ENCODE data around the gene HBG1.
A peak's percentile ranks its signal among the peaks of the same experiment; 100 is the strongest.

HBG1 gene

DNA sequence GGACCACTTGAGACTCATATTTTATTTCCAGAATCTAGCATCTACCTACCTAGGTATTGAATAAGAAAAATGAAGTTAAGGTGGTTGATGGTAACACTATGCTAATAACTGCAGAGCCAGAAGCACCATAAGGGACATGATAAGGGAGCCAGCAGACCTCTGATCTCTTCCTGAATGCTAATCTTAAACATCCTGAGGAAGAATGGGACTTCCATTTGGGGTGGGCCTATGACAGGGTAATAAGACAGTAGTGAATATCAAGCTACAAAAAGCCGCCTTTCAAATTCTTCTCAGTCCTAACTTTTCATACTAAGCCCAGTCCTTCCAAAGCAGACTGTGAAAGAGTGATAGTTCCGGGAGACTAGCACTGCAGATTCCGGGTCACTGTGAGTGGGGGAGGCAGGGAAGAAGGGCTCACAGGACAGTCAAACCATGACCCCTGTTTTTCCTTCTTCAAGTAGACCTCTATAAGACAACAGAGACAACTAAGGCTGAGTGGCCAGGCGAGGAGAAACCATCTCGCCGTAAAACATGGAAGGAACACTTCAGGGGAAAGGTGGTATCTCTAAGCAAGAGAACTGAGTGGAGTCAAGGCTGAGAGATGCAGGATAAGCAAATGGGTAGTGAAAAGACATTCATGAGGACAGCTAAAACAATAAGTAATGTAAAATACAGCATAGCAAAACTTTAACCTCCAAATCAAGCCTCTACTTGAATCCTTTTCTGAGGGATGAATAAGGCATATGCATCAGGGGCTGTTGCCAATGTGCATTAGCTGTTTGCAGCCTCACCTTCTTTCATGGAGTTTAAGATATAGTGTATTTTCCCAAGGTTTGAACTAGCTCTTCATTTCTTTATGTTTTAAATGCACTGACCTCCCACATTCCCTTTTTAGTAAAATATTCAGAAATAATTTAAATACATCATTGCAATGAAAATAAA is 24.8 kb downstream of the HBG1 start:
- DNase-seq: no peak

DNA sequence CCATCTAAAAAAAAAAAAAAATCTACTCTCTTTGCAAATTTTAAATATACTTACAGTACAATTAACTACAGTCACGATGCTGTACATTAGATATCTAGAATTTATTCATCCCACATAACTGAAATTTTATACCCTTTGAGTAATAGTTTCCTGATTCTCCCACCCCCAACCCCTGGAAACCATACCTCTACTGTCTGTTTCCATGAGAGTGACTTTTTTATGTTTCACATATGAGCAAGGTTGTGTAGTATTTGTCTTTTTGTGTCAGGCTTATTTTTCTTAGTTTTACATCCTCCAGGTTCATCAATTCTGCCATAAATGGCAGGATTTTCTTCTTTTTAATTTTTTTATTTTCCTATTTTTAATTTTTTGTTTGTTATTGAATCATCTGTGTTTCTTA is 26.0 kb downstream of the HBG1 start:
- DNase-seq: no peak

DNA sequence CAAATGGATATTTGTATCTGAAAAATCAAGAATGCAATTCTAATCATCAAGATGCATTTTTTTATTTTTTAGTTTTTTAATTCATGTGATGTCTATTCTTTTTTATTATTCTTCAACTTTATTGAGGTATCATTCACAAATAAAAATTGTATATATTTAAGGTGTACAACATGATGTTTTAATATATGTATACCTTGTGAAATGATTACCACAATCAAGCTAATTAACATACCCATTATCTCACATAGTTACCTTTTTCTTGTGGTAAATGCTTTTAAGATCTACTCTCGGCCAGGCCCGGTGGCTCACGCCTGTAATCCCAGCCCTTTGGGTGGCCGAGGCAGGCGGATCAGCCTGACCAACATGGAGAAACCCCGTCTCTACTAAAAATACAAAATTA is 26.5 kb downstream of the HBG1 start:
- no peak for DNase-seq

DNA sequence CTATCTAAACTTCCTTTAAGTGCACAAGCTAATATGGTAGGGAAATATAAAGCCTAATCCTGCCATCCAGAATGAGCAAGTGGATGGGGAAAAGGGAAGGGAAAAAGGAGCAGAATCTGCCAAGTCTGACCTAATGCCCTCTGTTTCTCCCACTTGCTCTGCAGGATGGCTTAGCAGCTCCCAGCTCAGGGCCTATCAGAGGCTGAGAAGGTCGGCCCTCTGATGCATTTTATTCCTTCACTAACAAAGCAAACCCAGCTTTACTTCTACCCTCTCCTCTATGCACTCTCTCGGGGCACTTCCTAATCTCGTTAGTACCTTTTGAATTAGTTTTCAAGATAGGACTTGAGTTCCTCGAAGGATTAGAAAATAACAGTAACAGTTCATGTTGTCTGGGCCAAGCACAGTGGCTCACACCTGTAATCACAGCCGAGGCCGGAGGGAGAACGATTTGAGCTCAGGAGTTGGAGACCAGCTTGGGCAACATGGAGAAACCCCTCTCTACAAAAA is 39.2 kb downstream of the HBG1 start:
- no peak for DNase-seq

DNA sequence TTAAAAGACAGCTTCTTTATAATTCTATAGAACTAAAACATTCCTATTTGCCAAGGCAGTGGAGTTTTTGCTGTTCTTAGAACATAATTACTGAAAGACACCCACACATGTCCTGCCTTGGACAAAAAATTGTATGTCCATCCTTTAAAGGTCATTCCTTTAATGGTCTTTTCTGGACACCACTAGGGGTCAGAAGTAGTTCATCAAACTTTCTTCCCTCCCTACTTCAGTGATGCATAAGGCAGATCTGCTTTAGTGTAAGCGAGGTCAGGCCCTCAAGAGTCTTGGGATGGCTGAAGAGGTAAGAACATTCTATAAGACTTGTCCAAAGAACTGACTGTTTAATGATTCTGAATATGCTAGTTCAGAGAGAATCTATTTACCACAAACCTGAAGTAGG is 44.9 kb downstream of the HBG1 start:
- peak in 1 of 2 experiments; percentile 50 for DNase-seq

DNA sequence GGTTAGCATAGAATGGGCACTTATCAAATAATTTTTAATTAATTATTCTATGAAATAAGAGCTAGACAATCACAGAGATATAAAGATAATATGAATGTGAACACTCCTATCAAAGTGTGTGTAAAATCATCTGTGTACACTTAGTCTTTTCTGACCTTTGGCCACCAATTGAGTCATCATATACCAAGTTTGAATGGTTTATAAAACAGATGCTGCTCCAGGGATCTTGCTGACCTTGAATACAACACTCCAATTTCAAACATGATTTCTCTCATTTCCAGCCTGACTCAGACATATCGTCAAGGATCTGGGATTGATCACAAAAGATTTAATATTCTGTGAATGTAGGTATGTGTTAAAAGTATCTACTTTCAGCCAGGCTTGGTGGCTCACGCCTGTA is 46.3 kb downstream of the HBG1 start:
- DNase-seq: no peak

DNA sequence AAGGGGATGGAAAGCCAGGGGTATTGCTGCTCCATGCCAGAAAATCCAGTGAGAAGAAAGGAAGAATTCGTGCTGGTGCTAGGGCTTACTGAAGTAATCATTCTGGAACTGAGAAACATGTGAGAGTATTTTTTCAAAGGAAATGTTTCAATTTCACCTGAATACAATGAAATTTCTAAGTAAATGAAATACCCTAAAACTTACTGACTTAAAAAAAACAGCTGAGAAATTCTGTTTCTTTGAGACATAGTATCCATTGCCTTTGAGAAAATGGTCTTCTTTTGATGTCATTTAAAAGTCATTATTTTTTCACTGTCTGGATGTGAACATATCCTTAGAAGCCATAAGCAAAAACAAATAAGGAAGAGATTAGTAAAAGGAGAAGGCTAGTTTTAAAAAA is 49.1 kb downstream of the HBG1 start, which contains the start of gene OR51V1:
TSS of gene OR51V1 (minus strand) at position 101 of the 400 bp plus-strand sequence. CDS start at position 101, 0 bp downstream.
- no peak for DNase-seq

DNA sequence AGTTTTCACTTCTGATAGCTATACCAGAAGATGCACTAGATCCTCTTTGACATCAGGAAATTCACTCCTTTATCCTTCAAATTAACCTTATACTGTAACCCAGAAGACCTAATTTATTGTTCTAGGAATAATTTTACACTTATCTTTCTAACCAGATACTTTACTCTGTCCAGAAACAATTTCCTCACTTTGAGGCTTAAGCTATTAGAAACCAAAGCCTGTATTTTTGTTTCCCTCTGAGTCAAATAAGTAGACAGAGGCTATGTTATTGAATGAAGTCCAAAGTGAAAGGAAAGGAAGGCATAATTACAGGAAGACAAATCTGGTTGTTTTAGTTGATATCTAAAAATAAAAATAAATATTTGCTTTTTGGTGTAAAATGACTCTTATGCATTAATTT is 51.4 kb downstream of the HBG1 start:
- no peak for DNase-seq
